ENCODE data around the gene SLC25A11.
"Not testable (repeated sequence)": the region's sequence is repeated elsewhere in the genome, so short reads cannot be mapped to it uniquely, and the experiment has no call there.

Gene SLC25A11

GRCh38 chr17:4945176-4945943 is 5.5 kb upstream of the SLC25A11 start:
- DNase-seq (ENCODE audit: low read depth in 2 of 2, low spot score in 1 of 2): peak; percentile 74 to 77

- no peak for DNase-seq (ENCODE audit: low read depth in 2 of 2, low spot score in 1 of 2)
These were observed 4.8 kb upstream of the SLC25A11 start for GRCh38 chr17:4944554-4945175.

GRCh38 chr17:4944163-4944553 is 4.3 kb upstream of the SLC25A11 start:
- DNase-seq (ENCODE audit: low read depth in 2 of 2, low spot score in 1 of 2): no peak

GRCh38 chr17:4942760-4943508 is 3.1 kb upstream of the SLC25A11 start:
- no peak for DNase-seq (ENCODE audit: low read depth in 2 of 2, low spot score in 1 of 2)

- no peak for DNase-seq (ENCODE audit: low read depth in 2 of 2, low spot score in 1 of 2)
These were observed 1.4 kb upstream of the SLC25A11 start for GRCh38 chr17:4941319-4941610.

- no peak for DNase-seq (ENCODE audit: low read depth in 2 of 2, low spot score in 1 of 2)
These were observed 891 bp upstream of the SLC25A11 start for GRCh38 chr17:4940555-4941318.

GRCh38 chr17:4939546-4939795 is 375 bp downstream of the SLC25A11 start:
- no peak for DNase-seq (ENCODE audit: low read depth in 2 of 2, low spot score in 1 of 2)

GRCh38 chr17:4938688-4939545 is 929 bp downstream of the SLC25A11 start:
- no peak for DNase-seq (ENCODE audit: low read depth in 2 of 2, low spot score in 1 of 2)

GRCh38 chr17:4938069-4938491 is 1.8 kb downstream of the SLC25A11 start:
- DNase-seq (ENCODE audit: low read depth in 2 of 2, low spot score in 1 of 2): no peak

- no peak for DNase-seq (ENCODE audit: low read depth in 2 of 2, low spot score in 1 of 2)
These were observed 2.3 kb downstream of the SLC25A11 start for GRCh38 chr17:4937553-4937952.

GRCh38 chr17:4936436-4936835 is 3.4 kb downstream of the SLC25A11 start:
- DNase-seq (ENCODE audit: low read depth in 2 of 2, low spot score in 1 of 2): no peak

GRCh38 chr17:4935650-4936049 is 4.2 kb downstream of the SLC25A11 start:
- no peak for DNase-seq (ENCODE audit: low read depth in 2 of 2, low spot score in 1 of 2)

- DNase-seq (ENCODE audit: low read depth in 2 of 2, low spot score in 1 of 2): no peak
These were observed 5.5 kb downstream of the SLC25A11 start for GRCh38 chr17:4934173-4934979.

GRCh38 chr17:4933646-4934045 is 6.2 kb downstream of the SLC25A11 start:
- no peak for DNase-seq (ENCODE audit: low read depth in 2 of 2, low spot score in 1 of 2)

- no peak for DNase-seq (ENCODE audit: low read depth in 2 of 2, low spot score in 1 of 2)
These were observed 7.1 kb downstream of the SLC25A11 start for GRCh38 chr17:4932756-4933155.

GRCh38 chr17:4931963-4932362 is 7.9 kb downstream of the SLC25A11 start, which contains the start of gene GP1BA:
Gene GP1BA, plus strand, starts transcription at chr17:4932277. Its CDS starts 328 bp downstream, at chr17:4932605.
- DNase-seq (ENCODE audit: low read depth in 2 of 2, low spot score in 1 of 2): no peak

GRCh38 chr17:4928881-4929280 is 11.0 kb downstream of the SLC25A11 start:
- no peak for DNase-seq (ENCODE audit: low read depth in 2 of 2, low spot score in 1 of 2)

- DNase-seq (ENCODE audit: low read depth in 2 of 2, low spot score in 1 of 2): not testable (repeated sequence)
These were observed 13.1 kb downstream of the SLC25A11 start for GRCh38 chr17:4926577-4927335.

GRCh38 chr17:4921320-4921719 is 18.5 kb downstream of the SLC25A11 start:
- no peak for DNase-seq (ENCODE audit: low read depth in 2 of 2, low spot score in 1 of 2)
